GM18867 (cell line): ENCODE results near the gene SERINC1.
A peak's percentile ranks its signal among the peaks of the same experiment; 100 is the strongest.

ENCODE experiments used
- ATAC-seq: cut with Tn5 transposase; IDR thresholded peaks from one replicate; pipeline ENCODE4 v1.9.1; 2021; ENCODE audit warnings: mild to moderate bottlenecking, moderate library complexity; ENCODE audit not compliant: unreplicated experiment

The SERINC1 gene

GRCh38 chr6:122438975-122439374 is 32.6 kb downstream of the SERINC1 start:
- no peak for ATAC-seq

GRCh38 chr6:122432816-122433215 is 38.8 kb downstream of the SERINC1 start:
- ATAC-seq, result peak; percentile 75

DNA sequence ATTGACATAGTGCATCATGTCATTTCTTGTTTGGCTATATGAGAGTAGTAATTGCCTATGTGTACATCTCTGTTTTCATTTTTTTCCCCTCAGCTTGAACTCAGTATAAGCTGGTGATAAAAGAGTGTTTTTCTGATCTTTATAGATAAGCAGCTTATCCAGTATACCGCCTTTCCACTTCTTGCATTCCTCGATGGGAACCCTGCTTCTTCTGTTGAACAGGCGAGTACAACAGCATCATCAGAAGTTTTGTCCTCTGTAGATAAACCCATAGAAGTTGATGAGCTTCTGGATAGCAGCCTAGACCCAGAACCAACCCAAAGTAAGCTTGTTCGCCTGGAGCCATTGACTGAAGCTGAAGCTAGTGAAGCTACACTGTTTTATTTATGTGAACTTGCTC is 39.8 kb downstream of the SERINC1 start:
- ATAC-seq, result no peak

GRCh38 chr6:122429323-122429722 is 42.3 kb downstream of the SERINC1 start:
- no peak for ATAC-seq

DNA sequence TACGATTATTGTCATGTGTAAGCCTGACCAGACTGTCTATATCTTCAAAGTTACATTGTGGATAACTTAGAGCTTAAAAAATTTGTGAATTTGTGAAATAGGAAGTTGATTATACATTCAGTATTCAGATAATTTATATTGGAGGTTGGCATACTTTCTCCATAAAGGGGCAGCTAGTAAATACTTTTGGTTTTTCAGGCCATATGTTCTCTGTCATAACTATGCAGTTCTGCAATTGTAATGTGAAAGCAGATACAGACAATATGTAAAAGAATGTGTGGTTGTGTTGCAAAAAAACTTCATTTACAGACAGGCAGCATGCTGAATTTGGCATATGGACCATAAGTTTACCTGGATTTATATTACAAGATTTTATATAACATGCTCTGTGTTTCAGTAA is 42.8 kb downstream of the SERINC1 start:
- no peak for ATAC-seq

DNA sequence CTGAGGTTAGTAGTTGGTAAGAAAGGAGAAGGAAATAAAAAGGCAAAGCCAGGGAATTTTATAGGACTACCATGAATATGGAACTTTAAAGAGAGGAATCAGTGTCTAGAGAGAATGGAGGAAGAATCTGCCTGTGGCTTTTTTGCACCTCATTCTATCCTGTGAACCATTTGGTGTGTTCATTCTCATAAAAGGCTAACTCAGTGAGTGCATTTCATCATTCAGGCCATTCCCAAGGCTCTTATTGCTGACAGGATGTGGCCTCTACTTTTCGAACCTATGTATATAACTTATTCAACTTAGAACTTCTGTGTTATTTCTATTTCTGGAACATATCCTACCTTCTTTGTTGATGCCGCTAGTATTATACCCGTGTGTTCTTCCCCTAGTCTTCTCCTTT is 45.0 kb downstream of the SERINC1 start:
- ATAC-seq, result no peak

GRCh38 chr6:122423734-122424133 is 47.9 kb downstream of the SERINC1 start:
- ATAC-seq, result no peak

DNA sequence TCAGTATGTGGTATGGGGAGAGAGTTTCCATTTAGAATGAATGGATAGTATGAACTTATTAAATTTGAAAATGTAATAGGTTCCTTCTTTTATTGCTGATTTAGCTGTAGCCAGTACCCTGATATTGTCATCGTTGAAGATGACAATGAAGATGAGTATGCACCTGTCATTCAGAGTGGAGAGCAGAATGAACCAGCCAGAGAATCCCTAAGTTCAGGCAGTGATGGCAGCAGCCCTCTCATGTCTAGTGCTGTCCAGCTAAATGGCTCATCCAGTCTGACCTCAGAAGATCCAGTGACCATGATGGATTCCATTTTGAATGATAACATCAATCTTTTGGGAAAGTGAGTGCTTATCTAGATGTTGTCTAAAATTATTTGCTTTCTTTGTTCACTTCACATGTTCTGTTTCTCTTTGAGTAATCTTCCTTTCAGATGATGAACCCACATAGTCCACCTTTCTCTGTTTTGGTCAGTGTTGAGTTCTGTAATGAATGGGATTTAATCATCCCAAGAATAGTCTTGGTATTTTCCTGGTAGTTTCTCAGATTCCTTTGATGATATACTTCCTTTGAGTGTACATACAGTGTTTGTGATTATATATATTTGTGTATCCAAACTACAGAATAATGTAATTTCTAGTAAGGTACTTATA is 48.9 kb downstream of the SERINC1 start:
- peak; percentile 82 for ATAC-seq

DNA sequence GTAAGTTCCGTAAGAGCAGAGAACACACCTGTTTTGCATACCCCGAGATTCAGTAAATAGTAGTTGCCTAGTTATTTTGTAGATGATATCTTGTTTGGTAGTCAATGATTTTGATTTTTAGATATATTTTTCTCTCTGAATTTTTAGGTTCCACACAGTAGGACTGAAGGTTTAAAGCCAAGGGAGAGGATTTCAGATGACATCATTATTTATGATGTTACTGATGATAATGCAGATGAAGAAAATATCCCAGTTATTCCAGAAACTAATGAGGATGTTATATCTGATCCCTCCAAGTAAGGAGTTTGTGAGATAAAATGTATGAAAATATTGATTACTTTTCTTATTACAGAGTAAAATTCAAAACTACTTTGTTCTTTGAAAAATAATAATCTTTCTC is 49.6 kb downstream of the SERINC1 start:
- ATAC-seq, result no peak

- ATAC-seq, result no peak
Observed at GRCh38 chr6:122416825-122417224, 54.8 kb downstream of the SERINC1 start.

DNA sequence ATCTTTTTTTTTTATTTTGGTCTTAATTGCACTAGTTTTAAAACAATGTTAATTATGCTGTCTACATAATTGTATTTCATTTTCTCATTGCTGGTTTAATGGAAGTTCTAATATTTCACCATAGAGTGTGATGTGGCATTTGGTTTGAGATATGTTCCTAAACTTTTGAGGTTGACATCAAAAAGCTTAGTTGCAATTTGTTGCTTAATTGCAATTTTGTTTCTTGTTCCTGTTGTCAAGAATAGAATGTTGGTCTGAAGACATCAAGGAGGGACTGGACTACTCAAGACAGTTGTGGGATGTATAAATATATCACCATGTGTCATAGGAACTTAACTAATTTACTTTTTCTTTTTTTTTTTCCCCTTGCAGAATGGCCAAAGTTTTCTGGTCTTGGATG is 59.6 kb downstream of the SERINC1 start:
- no peak for ATAC-seq

DNA sequence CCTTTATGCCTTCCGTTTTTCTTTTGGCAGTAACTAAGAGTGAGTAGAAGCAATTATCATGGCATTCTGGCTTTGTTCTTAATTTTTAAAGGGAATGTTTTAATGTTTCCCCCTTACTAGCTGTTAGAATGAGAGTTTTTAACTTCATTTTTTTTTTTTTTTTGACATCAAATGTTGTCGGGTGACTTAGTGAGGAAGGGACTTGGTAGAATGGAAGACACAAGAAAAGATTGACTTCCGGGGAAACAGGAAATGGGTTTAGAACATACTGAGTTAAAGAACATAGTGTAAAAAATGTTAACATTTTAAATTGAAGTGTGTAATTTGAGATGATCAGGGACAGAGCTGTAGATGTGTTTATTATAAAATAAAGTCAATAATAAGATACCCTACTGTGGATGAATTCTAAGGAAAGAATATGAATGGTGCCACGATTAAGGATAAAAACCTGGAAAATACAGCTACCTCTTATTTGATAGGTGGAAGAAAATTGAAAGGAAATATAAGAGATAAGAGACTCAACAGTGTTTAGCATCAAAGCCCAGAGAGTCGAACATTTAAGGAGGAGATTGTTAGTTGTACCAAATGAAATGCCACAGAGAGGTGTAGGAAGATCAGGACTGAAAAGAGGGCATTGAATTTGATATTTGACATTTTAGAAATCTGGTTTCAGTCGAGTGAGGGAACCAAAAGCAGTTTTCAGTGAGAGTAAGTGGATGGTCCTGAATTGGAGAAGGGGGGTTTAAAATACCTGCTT is 62.7 kb downstream of the SERINC1 start:
- ATAC-seq, result no peak

DNA sequence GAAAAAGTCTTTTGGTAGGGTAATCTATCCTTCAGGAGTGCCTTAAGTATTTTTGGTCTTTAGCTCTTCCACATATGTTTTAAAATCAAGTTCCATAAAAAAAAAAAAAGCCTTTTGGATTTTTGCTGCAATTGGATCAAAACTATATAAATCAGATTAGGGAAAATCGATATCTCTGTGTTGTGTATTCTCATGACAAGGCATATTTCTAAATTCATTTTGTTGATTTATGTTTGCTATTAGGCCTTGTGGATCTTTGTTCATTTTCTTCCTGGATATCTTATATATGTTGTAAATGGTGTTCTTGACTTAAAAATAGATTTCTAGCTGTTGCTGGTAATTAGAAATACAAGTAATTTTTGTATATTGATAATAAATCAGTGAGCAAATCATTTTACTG is 63.4 kb downstream of the SERINC1 start:
- no peak for ATAC-seq

- ATAC-seq, result no peak
Observed at GRCh38 chr6:122407712-122408111, 63.9 kb downstream of the SERINC1 start.

DNA sequence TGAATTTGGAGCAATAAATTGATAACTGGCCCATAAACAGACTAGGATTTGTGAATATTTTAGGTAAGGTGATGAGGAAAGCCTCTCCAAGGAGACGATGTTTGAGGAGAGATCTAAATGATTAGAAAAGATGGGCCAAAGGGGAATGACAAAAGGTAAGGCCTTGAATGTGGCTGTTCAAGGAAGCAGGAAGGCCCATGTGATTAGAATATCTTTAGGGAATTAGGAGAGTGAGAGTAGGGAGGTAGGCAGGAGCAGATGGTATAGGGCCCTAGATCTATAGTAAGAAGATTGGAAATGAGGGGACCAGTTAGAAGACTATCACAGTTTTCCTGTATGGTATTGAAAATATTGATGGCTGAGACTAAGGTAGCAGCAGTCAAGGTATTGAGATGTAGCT is 65.4 kb downstream of the SERINC1 start:
- ATAC-seq, result no peak

DNA sequence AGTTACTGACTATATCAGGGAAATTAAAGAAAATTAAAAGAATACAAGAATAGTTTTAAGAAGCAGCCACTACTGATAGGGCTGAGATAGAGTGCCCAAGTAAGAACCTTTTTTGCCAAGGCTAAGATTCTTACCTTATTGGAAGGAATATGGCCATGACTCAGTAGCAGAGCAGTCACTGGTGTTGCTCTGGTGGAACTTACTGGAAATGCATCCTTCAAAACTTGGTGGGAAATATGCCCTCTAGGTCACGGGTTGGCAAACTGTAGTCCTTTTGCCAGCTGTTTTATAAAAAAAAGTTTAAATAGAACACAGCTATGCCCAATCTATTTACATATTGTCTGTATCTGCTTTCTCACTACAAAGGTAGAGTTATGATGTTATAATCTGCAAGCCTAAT is 66.2 kb downstream of the SERINC1 start:
- ATAC-seq, result no peak

DNA sequence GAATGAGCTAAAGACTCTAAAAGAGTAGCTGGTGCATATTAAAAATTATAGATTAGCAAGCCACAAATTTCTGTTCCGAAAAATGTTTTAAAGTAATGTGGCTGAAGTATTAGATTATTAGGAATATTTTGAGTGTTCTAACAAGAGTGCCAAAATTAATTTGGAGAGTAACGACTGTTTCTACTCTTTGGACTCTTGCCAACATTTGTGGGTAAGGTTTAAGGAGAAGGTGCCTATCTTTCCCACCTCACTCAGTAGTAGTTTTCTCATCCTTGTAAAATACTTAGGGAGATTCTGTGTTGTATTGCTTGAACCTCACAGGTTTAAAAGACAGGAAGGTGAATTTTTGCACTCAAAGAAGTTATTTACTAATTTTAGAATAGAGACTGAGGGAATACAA is 67.2 kb downstream of the SERINC1 start:
- ATAC-seq, result no peak

DNA sequence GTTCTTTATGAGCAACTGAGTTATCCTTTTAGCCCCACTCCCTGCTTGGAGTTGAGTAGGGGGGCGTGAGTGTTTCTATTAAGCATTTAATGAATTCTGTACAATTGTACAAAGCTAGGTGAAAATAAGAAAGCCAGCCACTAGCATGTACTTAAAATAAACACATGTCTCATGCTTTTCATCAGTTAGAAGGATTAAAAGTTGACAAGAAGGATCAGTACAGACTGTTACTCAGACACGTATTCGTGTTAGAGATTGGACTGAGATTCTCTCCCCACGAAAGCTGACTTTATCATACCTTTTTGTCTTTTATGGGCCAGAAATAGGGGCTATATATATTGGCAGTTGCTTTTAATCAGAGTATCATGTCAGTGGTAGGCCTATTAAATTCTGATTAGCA is 70.5 kb downstream of the SERINC1 start:
- no peak for ATAC-seq

DNA sequence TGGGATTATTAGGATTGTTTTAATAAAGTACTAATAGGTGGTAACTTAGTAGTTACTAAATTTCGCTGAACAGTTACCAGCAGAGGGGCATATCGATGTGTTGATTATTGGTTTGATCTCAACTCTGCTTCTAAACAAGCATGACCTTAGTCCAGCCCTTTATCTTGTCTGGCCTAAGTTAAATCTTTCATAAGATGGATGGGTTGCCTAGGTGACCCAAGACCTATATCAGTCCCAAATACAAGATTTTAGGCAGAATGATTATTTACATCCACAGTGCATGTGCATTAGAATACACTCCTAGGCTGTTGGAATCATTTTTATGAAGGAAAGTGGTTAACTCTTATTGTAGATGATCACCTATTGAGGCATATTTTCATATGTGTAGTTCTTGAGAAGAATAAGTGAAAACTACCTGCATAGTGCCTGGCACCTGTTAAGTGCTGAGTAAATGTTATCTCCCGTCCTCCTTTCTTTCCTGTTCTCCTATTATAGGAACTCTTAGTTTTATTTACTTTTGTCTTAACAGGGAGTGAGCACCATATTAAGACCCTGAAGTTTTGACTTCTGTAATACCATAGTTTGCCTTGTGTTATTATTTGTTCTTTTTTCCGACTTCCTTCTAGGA is 71.0 kb downstream of the SERINC1 start:
- ATAC-seq, result no peak

DNA sequence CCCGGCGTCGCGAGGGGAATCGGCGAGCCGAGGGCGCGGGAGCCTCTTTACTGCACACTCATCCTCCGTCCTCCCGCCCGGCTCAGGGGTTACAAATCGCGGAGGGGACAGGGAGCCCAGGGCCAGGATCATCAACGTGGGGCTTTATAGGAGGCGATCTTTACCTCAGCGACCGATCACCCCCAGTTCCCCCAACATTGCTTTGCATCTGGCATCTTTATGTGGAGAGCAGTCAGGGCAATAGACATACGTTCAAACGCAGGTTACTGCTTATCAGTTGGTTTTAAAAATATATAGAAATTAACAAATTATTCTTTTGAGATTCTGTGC is 71.5 kb downstream of the SERINC1 start:
- peak; percentile 18 for ATAC-seq

- peak; percentile 98 for ATAC-seq
Observed at GRCh38 chr6:122399348-122400120, 72.1 kb downstream of the SERINC1 start, which contains the start of gene HSF2. HSF2 (plus strand) TSS chr6:122399652; CDS start chr6:122399738, 86 bp downstream.

DNA sequence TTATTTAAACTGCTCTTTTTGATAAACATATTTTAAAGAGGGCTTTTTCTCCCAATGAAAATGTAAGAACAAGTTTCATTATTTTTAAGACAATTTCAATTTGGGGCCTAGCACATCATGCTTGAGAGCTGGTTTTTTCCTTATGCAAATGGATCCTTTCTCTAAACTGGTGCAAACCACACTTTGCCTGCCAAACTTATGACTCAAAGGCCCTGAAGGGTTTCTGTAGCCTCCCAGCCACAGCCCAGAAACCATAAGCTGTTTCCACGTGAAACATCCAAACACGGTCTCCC is 72.6 kb downstream of the SERINC1 start:
- ATAC-seq, result no peak
